Loucy (cell line): ENCODE measurements around the gene ABCB9.

Source experiments
- H2AFZ ChIP-seq: fragments of 200-600 bp; sonication (generic); 2 replicates; pipeline ENCODE4 v1.6.0; 2016; ENCODE audit warnings: antibody characterized with exemption, mild to moderate bottlenecking, low read length, moderate library complexity
- H3F3A ChIP-seq: fragments of 200-600 bp; 2 replicates; pipeline ENCODE4 v1.6.0; 2016; ENCODE audit warnings: antibody characterized with exemption, low read depth, mild to moderate bottlenecking
- H3K27me3 ChIP-seq: fragments of 200-600 bp; sonication (generic); 2 replicates; pipeline ENCODE4 v1.6.1; 2014; ENCODE audit warnings: low read length, mild to moderate bottlenecking; ENCODE audit not compliant: insufficient read depth, poor library complexity, severe bottlenecking
- H3K36me3 ChIP-seq: fragments of 200-600 bp; sonication (generic); 2 replicates; pipeline ENCODE4 v1.6.1; 2016; ENCODE audit warnings: low read length; ENCODE audit not compliant: insufficient read depth
- H3K4me1 ChIP-seq: fragments of 200-600 bp; sonication (generic); 2 replicates; pipeline ENCODE4 v1.5.1; 2014; ENCODE audit warnings: low read length, mild to moderate bottlenecking; ENCODE audit not compliant: insufficient read depth, poor library complexity, severe bottlenecking
- H3K4me2 ChIP-seq: fragments of 200-600 bp; sonication (generic); 2 replicates; pipeline ENCODE4 v1.6.0; 2014; ENCODE audit warnings: antibody characterized with exemption, low read length, low read depth, mild to moderate bottlenecking; ENCODE audit not compliant: poor library complexity, severe bottlenecking
- H3K4me3 ChIP-seq: fragments of 200-600 bp; sonication (generic); 2 replicates; pipeline ENCODE4 v1.5.1; 2014; ENCODE audit warnings: low read length, mild to moderate bottlenecking, mixed read lengths; ENCODE audit not compliant: poor library complexity, severe bottlenecking
- H3K79me2 ChIP-seq: fragments of 200-600 bp; sonication (generic); 2 replicates; pipeline ENCODE4 v1.6.1; 2014; ENCODE audit warnings: low read length; ENCODE audit not compliant: insufficient read depth
- H3K9ac ChIP-seq: fragments of 200-600 bp; sonication (generic); 2 replicates; pipeline ENCODE4 v1.6.0; 2014; ENCODE audit warnings: mild to moderate bottlenecking, low read depth, low read length, moderate library complexity; ENCODE audit not compliant: poor library complexity, severe bottlenecking
- H3K9me2 ChIP-seq: fragments of 200-600 bp; sonication (generic); replicated peaks from 2 replicates; pipeline ENCODE4 v1.6.1; 2016; ENCODE audit warnings: low read depth, low read length, mixed read lengths
- H3K9me3 ChIP-seq: fragments of 200-600 bp; sonication (generic); 2 replicates; pipeline ENCODE4 v1.6.1; 2014; ENCODE audit warnings: mild to moderate bottlenecking, antibody characterized with exemption, low read length, low read depth; ENCODE audit not compliant: insufficient read depth
- H4K20me1 ChIP-seq: fragments of 200-600 bp; sonication (generic); 2 replicates; pipeline ENCODE4 v1.6.0; 2014; ENCODE audit warnings: antibody characterized with exemption, low read length, mild to moderate bottlenecking; ENCODE audit not compliant: insufficient read depth, poor library complexity, severe bottlenecking
- CTCF ChIP-seq: fragments of 200-600 bp; sonication (generic); conservative IDR thresholded peaks from 2 replicates; pipeline ENCODE4 v1.5.1; 2014; ENCODE audit warnings: mild to moderate bottlenecking, antibody characterized with exemption, low read length
- EZH2phosphoT487 ChIP-seq: fragments of 200-600 bp; IDR thresholded peaks from 2 replicates; pipeline ENCODE4 v1.6.1; 2018; ENCODE audit warnings: antibody characterized with exemption, mild to moderate bottlenecking, moderate library complexity, borderline replicate concordance

Gene ABCB9

GRCh38 chr12:123006977-123007376 lies 40.7 kb upstream of the ABCB9 start:
- no peak overlapping the region for H3K4me3 ChIP-seq
- H3F3A ChIP-seq = no peaks in the 10 kb centered on the region
- H2AFZ ChIP-seq = no peak overlapping the region
- TF ChIP-seq CTCF = no peak
- no peak for TF ChIP-seq EZH2phosphoT487
- no peaks in the 10 kb centered on the region for H3K36me3 ChIP-seq
- H3K9me2 ChIP-seq = no peaks in the 10 kb centered on the region
- no peaks in the 10 kb centered on the region for H4K20me1 ChIP-seq
- H3K4me1 ChIP-seq = no peaks in the 10 kb centered on the region
- H3K27me3 ChIP-seq = no peaks in the 10 kb centered on the region
- no peaks in the 10 kb centered on the region for H3K9me3 ChIP-seq
- H3K9ac ChIP-seq = no peak overlapping the region
- no peak overlapping the region for H3K4me2 ChIP-seq
- H3K79me2 ChIP-seq = no peaks in the 10 kb centered on the region

- H3K9ac ChIP-seq = no peak overlapping the region
- H3K4me3 ChIP-seq = no peak overlapping the region
- TF ChIP-seq EZH2phosphoT487 (no peak), CTCF (no peak)
- no peak overlapping the region for H2AFZ ChIP-seq
- no peak overlapping the region for H3K4me2 ChIP-seq
- no peaks in the 10 kb centered on the region for H3K36me3 ChIP-seq
- H3K9me3 ChIP-seq = no peaks in the 10 kb centered on the region
- peaks cover 1% of the 10 kb centered on the region for H3K4me1 ChIP-seq
- H4K20me1 ChIP-seq = no peaks in the 10 kb centered on the region
- no peaks in the 10 kb centered on the region for H3K79me2 ChIP-seq
- H3K9me2 ChIP-seq = no peaks in the 10 kb centered on the region
- no peaks in the 10 kb centered on the region for H3K27me3 ChIP-seq
- no peaks in the 10 kb centered on the region for H3F3A ChIP-seq
These were observed 38.9 kb upstream of the ABCB9 start for GRCh38 chr12:123005081-123005626.

GRCh38 chr12:123004287-123004686 lies 38.0 kb upstream of the ABCB9 start:
- H3K4me2 ChIP-seq = no peak overlapping the region
- TF ChIP-seq EZH2phosphoT487 = no peak
- no peak for TF ChIP-seq CTCF
- no peaks in the 10 kb centered on the region for H3F3A ChIP-seq
- no peaks in the 10 kb centered on the region for H4K20me1 ChIP-seq
- no peaks in the 10 kb centered on the region for H3K9me3 ChIP-seq
- H3K27me3 ChIP-seq = no peaks in the 10 kb centered on the region
- no peak overlapping the region for H3K4me3 ChIP-seq
- H3K9ac ChIP-seq = no peak overlapping the region
- H2AFZ ChIP-seq = no peak overlapping the region
- no peaks in the 10 kb centered on the region for H3K36me3 ChIP-seq
- peaks cover 7% of the 10 kb centered on the region for H3K4me1 ChIP-seq
- no peaks in the 10 kb centered on the region for H3K9me2 ChIP-seq
- no peaks in the 10 kb centered on the region for H3K79me2 ChIP-seq
